HUDEP-2 (cell line): ENCODE data around the gene MEGF6.

Source experiments
- DNase-seq, 76 experiments: peaks; one replicate each; lab custom pipeline; 2025; ENCODE audit not compliant: unreplicated experiment in 76 of 76; lab: John Stamatoyannopoulos, UW

Gene MEGF6

GRCh38 chr1:3611170-3612019, at the start of gene MEGF6:
MEGF6 (minus strand) TSS chr1:3611508; CDS start chr1:3611268, 240 bp downstream.
- DNase-seq: peak in 16 of 76 experiments; percentile 2 to 33 (median 13)

- DNase-seq: no peak
Measured at GRCh38 chr1:3660704-3661103, 49.4 kb upstream of the MEGF6 start.

DNA sequence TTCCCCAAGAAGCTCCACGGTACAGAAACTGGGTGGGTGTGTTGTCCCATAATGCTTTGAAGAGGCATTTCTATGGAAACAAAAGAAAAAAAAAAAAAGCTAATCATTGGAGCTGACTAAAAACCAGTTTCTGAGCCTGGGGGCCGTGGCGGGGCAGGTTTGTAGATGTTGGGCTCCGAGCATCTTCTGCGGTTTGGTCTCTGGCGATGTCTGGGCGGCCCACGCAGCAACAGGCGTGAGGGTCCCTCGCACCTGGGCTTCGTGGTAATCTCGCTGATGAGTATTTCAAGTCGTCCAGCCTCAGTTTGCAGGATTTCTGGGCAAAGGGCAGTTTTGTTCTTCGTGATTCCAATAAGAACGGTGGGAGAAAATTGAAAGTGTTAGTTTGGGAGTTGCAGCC, 47.8 kb upstream of the MEGF6 start:
- DNase-seq: no peak

DNA sequence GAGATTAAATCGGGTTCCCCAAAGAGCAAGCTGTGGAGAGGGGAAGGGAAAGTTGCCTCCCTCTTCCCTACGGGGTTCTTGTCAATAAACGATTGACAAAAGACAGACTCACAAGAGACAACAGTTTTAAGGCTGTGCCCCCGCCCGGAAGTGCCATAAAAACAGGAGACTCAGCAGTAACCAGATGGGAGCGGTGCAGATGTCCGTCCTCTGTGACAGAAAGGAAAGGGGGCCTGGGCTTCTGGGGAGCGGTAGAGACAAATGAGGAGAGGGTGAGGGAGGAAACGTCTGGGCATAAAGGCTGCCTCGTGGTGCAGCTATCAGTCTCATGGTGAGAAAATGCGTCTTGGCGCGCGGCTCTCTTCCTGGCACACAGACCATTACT, 46.9 kb upstream of the MEGF6 start:
- no peak for DNase-seq

- DNase-seq: no peak
Measured at GRCh38 chr1:3657578-3658230, 46.4 kb upstream of the MEGF6 start.

- DNase-seq: no peak
Measured at GRCh38 chr1:3657096-3657475, 45.8 kb upstream of the MEGF6 start.

DNA sequence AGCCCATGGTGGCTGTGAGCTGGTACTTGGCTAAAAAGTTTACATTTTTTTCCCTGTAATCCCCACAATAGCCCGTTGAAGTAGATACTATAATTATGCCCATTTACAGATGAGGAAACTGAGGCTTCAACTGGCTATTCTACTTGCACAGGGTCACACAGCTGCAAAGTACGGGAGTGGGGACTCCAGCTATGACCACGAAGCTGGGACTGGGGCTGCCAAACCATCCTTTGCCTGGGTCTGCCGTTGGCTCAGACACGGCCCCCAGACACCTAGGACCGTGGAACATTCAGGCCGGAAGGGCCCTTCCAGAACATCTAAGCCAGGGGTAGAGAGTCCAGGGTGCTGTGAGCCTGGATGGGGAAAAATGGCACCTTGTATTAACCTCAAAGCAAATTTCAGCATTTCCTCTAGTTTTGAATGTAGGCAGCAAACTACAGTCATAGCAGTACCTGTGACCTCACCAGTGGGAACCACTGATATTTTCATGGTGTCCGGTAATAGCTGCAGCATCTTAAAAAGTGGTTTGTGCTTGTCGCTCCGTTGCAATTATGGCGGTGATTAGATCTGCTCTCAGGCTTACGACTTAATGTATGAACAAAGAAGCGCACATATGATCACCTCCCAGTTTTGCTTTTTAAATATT, 45.3 kb upstream of the MEGF6 start:
- no peak for DNase-seq

DNA sequence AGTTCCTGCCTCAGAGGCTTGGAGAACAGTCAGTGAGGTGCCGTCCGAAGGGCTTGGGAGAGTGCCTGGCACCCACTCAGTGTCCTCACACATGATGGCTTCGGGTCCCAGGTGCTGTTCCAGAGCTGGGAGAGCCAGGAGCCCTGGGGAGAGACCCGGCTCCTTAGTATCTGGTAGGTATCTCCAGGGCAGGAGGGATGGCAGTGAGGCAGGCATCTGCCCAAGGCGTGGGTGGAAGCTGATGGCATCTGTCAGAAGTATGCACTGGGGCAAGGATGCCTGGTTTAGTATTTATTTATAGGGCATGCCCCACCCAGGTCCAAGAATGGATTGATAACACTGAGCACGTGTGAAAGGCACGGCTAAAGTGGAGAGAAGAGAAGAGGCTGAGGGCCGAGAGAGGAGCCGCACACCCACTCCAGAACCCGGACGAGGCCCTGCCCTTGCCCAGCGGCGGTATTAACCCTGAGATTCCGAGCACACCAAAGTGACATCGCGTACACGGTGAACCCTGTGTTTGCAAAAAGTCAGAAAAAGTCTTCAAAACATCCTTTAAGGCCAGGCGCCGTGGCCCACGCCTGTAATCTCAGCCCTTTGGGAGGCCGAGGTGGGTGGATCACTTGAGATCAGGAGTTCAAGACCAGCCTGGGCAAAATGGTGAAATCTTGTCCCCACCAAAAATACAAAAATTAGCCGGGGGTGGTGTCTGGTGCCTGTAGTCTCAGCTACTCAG, 43.4 kb upstream of the MEGF6 start:
- no peak for DNase-seq

DNA sequence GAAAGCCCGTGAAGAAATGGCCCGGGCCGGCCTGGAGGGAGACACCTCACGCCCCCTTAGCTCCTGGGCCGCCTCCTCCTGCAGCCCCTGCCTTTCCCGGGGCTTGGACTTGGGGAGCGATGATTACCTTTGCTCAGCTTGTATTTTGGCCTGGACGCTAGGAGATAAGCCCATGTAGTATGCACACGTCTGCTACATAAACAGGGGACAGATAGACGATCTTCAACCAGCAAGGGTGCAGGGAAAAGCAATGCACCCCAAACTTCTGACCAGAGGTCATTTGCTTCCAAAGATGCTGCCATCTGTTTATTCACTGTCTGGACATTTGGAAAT, 41.9 kb upstream of the MEGF6 start:
- no peak for DNase-seq

DNA sequence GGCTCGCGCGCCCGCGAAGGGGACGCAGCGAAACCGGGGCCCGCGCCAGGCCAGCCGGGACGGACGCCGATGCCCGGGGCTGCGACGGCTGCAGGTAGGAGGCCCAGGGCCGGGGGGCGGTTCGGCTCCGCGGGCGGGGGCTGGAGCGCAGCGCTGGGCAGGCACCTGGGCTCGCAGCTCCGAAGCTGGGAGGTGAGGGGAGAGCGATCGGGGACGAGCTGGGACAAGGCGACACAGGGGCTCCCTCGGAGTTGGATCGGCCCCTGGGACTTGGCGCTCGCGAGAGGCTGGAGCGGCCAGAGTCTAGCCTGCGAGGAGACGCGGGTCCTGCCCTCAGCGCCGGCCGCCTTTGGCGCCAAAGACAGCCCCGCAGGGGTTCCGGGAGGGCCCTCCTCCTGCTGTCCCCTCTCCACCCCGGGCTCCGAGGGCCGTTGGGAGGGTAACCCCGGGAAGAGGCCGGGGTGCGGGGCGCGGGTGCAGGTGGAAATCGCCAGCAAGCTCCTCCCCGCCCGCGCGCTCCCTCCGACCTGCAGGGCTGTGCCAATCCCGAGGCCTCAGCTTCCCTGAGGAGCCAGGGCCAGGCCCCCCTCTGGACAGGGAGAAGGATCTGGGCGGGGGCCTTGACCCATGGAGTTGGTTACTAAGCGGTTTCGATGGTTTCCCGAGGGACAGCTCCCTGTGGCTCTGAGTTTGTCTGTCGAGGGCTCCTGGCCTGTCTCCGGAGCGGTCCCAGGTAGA, 41.4 kb upstream of the MEGF6 start:
- DNase-seq: no peak

GRCh38 chr1:3651930-3652547, 40.7 kb upstream of the MEGF6 start, which contains the start of gene TP73:
TP73 (plus strand) TSS chr1:3652516; CDS start chr1:3682366, 29,850 bp downstream.
- DNase-seq: peak in 6 of 76 experiments; percentile 2 to 18 (median 14)

- no peak for DNase-seq
Measured at GRCh38 chr1:3651026-3651929, 40.0 kb upstream of the MEGF6 start.

DNA sequence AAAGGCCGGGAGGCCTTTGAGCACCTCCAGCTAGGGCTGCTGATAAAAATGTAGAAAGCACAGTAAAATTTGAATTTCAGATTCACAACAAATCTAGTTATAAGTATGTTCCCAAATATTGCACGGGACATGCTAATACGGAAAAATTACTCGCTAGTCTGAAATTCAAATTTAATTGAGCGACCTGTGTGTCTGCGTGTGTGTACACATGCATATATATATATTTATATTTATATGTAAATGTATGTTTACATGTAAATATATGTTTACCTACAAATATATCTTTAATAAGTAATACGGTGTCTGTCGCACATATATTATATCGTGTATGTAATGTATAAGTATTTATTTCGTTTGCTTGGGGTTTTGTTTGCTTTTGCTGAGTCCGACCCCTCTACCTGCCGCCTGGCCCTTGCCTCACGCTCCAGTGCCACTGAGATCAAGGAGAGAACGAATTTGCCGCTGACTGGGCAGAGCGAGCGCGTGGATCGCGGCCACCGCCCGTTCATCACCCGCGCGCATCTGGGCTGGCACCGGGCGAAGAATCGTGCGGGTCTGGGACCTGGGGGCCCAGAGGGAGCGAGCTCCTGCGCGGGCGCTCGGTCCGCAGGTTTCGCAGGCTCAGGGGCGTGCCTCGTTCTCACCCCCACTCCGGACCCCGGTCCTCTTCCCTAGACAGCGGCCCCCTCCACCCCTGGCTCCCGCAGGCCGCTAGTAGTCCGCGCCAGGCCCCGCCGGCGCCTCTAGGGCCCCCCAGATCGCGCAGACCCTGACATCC, 39.1 kb upstream of the MEGF6 start:
- DNase-seq: no peak

DNA sequence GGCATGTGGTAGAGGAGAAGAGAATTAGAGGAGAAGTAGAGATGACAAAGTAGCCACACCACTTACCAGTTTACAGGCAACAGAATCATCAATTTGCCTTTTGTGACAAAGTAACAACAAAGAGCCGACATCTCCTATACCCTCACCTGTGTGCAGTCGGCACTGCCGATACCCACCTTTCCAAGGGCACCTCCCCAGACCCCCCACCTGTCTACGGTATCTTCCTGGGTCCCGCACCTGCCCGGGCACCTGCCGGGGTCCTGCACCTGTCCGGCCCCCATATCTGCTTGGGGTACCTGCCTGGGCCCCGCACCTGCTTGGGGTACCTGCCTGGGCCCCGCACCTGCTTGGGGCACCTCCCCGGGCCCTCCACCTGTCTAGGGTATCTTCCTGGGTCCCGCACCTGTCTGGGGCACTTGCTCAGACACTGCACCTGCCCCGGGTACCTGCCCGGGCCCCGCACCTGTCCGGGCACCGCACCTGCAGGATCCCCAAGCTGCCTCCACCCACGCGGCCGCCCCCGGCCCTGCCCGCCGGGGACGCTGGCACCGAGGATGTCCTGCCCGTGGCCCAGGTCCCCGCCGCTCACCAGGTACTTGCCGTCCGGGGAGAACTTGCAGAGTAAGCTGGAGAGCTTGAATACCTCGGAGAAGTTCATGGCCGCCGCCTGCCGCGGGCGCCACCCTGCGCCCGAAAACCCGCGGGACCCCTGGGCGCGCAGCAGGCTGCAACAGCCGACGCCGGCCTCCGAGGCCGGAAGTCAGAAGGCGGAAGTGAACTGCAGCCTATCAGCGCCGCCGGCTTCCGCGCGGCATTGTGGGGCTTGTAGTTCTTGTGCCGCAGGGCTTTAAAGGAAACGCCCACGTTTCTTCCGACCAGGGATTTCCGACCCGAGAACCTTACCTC, 38.3 kb upstream of the MEGF6 start, which contains the start of gene WRAP73:
WRAP73 (minus strand) TSS at position 762 of the 906 bp plus-strand sequence; CDS start at position 658, 104 bp downstream.
- DNase-seq: peak in 73 of 76 experiments; percentile 19 to 86 (median 71)

GRCh38 chr1:3646596-3646995, 35.3 kb upstream of the MEGF6 start:
- no peak for DNase-seq

- DNase-seq: no peak
Measured at GRCh38 chr1:3645666-3646355, 34.5 kb upstream of the MEGF6 start.
